HEK293T (cell line): ENCODE results near the gene NT5C1B.

ENCODE experiments used
- CTCF ChIA-PET: fragments of 350-600 bp; formaldehyde crosslinking; extraction: SDS; loops from one replicate; lab custom pipeline; 2021; ENCODE audit warnings: antibody characterized with exemption, inconsistent platforms; lab: Yijun Ruan, JAX
- POLR2A ChIA-PET: fragments of 350-600 bp; formaldehyde crosslinking; extraction: SDS; loops from one replicate; lab custom pipeline; 2020; ENCODE audit warnings: antibody characterized with exemption, inconsistent platforms; lab: Yijun Ruan, JAX
- DNase-seq: peaks from one replicate; pipeline ENCODE4 v3.0.0; 2012; ENCODE audit warnings: mixed read lengths; ENCODE audit errors: extremely low spot score
- ARNT ChIP-seq: fragments of 450-650 bp; IDR thresholded peaks from 2 replicates; pipeline ENCODE4 v1.6.1; 2017; ENCODE audit warnings: mild to moderate bottlenecking
- BHLHE40 ChIP-seq: fragments of 450-650 bp; IDR thresholded peaks from 2 replicates; pipeline ENCODE4 v1.6.1; 2016; ENCODE audit warnings: mild to moderate bottlenecking, moderate library complexity, borderline replicate concordance
- CTBP1 ChIP-seq: fragments of 450-650 bp; IDR thresholded peaks from 2 replicates; pipeline ENCODE4 v1.6.1; 2016; ENCODE audit warnings: borderline replicate concordance
- ELF4 ChIP-seq: fragments of 450-650 bp; IDR thresholded peaks from 2 replicates; pipeline ENCODE4 v1.6.1; 2017; ENCODE audit warnings: antibody characterized with exemption
- FOXA1 ChIP-seq: fragments of 450-650 bp; IDR thresholded peaks from 2 replicates; pipeline ENCODE4 v1.6.1; 2016; ENCODE audit warnings: mild to moderate bottlenecking
- FOXK2 ChIP-seq: fragments of 450-650 bp; IDR thresholded peaks from 2 replicates; pipeline ENCODE4 v1.6.1; 2016; ENCODE audit warnings: mild to moderate bottlenecking
- FOXM1 ChIP-seq: fragments of 450-650 bp; IDR thresholded peaks from 2 replicates; pipeline ENCODE4 v1.6.1; 2017; ENCODE audit warnings: mild to moderate bottlenecking, borderline replicate concordance
- HDGF ChIP-seq: fragments of 450-650 bp; IDR thresholded peaks from 2 replicates; pipeline ENCODE4 v1.6.1; 2017; ENCODE audit warnings: antibody characterized with exemption, borderline replicate concordance
- L3MBTL2 ChIP-seq: fragments of 450-650 bp; conservative IDR thresholded peaks from 2 replicates; pipeline ENCODE4 v1.6.1; 2016; ENCODE audit warnings: mild to moderate bottlenecking
- LEF1 ChIP-seq: fragments of 450-650 bp; IDR thresholded peaks from 2 replicates; pipeline ENCODE4 v1.6.1; 2017; ENCODE audit warnings: mild to moderate bottlenecking, borderline replicate concordance
- NFRKB ChIP-seq: fragments of 450-650 bp; IDR thresholded peaks from 2 replicates; pipeline ENCODE4 v1.6.1; 2016; ENCODE audit warnings: mild to moderate bottlenecking, moderate library complexity
- PKNOX1 ChIP-seq: fragments of 450-650 bp; IDR thresholded peaks from 2 replicates; pipeline ENCODE4 v1.6.1; 2016
- SP1 ChIP-seq: fragments of 450-650 bp; IDR thresholded peaks from 2 replicates; pipeline ENCODE4 v1.6.1; 2017
- SUZ12 ChIP-seq: fragments of 450-650 bp; IDR thresholded peaks from 2 replicates; pipeline ENCODE4 v1.6.1; 2016; ENCODE audit warnings: mild to moderate bottlenecking
- TARDBP ChIP-seq: fragments of 450-650 bp; IDR thresholded peaks from 2 replicates; pipeline ENCODE4 v1.6.1; 2016
- ZNF384 ChIP-seq: fragments of 450-650 bp; IDR thresholded peaks from 2 replicates; pipeline ENCODE4 v1.6.1; 2016

The NT5C1B gene

GRCh38 chr2:18588802-18589201 lies 567 bp downstream of the NT5C1B start:
- ChIA-PET POLR2A (no interaction called here), CTCF (no interaction called here)
- TF ChIP-seq HDGF (no peak), FOXM1 (no peak), ELF4 (no peak), ARNT (no peak), NFRKB (no peak)
- DNase-seq: no peak

GRCh38 chr2:18588049-18588448 lies 1.3 kb downstream of the NT5C1B start:
- ChIA-PET POLR2A (no interaction called here), CTCF (no interaction called here)
- TF ChIP-seq FOXK2 (no peak), BHLHE40 (no peak)
- DNase-seq: no peak

DNA sequence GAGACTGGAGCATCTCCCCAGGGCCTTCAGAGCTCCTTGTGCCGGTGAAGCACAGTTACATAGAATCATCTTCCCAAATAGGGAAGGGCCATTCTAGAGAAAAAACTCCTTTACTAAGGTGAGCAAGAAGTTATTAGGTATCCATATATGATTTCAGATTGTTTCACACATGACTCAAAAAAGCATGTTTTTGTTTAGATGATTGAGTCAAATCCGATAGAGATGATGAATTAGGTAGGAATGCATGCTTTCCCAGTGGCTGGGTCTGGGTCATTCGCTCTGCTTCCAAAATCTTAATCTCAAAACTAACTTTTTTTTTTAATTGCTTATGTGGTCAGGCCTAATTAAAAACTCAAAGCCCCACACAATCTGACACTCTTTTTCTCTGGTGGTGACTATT lies 3.8 kb downstream of the NT5C1B start:
- ChIA-PET POLR2A (no interaction called here), CTCF (no interaction called here)
- no peak for DNase-seq
- TF ChIP-seq ELF4 (no peak), CTBP1 (no peak), ARNT (no peak), FOXA1 (no peak), L3MBTL2 (no peak), FOXK2 (no peak), FOXM1 (no peak), HDGF (no peak), TARDBP (no peak), SP1 (no peak), PKNOX1 (no peak), SUZ12 (no peak)

DNA sequence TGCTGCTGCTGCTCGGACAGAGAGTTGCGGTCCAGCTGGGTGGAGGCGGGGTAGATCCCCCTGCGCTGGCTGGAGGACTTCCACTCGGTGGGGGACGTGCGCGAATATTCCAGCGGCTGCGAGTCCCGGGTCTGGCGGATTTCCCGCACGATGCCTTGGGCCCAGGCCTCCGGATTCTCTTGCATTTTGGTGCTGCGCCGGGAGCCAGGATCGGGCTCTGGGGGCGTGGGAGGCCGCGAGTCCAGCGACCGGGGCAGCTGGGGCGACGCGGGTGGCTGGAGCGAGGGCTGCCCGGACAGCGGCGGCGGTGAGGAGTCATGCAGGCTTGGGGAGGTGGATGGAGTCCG lies 4.8 kb downstream of the NT5C1B start:
- ChIA-PET POLR2A (no interaction called here), CTCF (no interaction called here)
- TF ChIP-seq FOXA1 (no peak), TARDBP (no peak), FOXK2 (no peak), SUZ12 (no peak), BHLHE40 (no peak), ZNF384 (no peak)
- no peak for DNase-seq

DNA sequence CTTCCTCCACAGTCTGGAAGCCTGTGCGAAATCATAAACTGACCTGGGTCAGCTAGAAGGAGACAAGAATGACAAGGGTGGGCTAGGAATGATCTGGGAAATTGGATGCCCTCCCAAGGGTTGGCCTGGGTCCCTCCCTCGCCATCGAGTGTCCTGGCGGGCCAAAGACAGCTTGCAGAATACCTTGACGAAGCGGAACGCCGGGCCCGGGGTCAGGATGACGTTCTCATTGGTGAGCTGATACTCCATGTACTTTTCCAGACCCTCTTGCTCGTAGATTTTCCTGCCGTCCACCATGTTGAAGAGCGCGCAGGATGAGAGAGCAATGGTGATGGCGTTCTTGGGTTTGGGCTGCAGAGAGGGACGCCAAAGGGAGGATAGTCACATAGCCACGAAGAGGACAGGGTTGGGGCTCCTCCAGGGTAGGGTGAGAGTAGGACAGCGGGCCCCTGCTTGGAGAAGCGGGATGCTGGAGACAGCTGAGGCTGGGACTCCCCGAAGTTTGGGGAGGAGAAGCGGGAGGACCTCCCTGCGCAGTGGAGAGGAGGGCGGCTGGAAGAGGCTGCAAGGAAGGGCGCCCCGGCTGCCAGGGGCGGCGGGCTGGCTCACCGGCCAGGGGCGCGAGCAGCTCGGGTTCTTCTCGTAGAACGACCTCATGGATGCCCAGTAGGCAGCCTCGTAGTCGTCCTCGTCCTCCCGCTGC lies 5.3 kb downstream of the NT5C1B start:
- CTCF ChIA-PET: no interaction called here
- no peak for DNase-seq
- POLR2A ChIA-PET: no interaction called here
- TF ChIP-seq FOXM1 (no peak), TARDBP (no peak), L3MBTL2 (no peak), ELF4 (no peak), BHLHE40 (no peak), PKNOX1 (no peak), NFRKB (no peak), FOXK2 (no peak)

- ChIA-PET CTCF (no interaction called here), POLR2A (no interaction called here)
- DNase-seq: no peak
- TF ChIP-seq HDGF (no peak), SP1 (no peak), NFRKB (no peak), ELF4 (no peak), L3MBTL2 (no peak), FOXM1 (no peak), CTBP1 (no peak), PKNOX1 (no peak), ARNT (no peak)
Observed at GRCh38 chr2:18580606-18581005, 8.8 kb downstream of the NT5C1B start.

DNA sequence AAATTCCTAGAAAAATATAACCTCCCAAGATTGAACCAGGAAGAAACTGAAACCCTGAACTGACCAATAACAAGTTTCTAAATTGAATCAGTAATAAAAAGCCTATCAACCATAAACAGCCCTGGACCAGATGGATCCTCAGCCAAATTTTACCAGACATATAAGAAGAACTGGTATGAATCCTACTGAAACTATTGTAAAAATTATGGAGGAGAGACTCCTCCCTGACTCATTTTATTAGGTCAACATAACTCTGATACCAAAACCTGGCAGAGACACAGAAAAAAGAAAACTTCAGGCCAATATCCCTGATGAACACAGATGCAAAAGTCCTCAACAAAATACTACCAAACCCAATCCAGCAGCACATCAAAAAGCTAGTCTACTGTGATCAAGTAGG lies 11.3 kb downstream of the NT5C1B start:
- ChIA-PET CTCF (no interaction called here), POLR2A (no interaction called here)

GRCh38 chr2:18566145-18566769 lies 23.1 kb downstream of the NT5C1B start:
- ChIA-PET CTCF (no interaction called here), POLR2A (no interaction called here)
- DNase-seq: no peak
- TF ChIP-seq L3MBTL2 (no peak), FOXA1 (no peak), BHLHE40 (no peak), ELF4 (no peak), LEF1 (no peak), HDGF (no peak), ARNT (no peak), FOXM1 (no peak), PKNOX1 (no peak), NFRKB (no peak), FOXK2 (no peak)

More for the DNA sequence above, 11.3 kb downstream of the NT5C1B start:
- DNase-seq: no peak
- no peak for TF ChIP-seq NFRKB
- TF ChIP-seq TARDBP: no peak
- TF ChIP-seq SUZ12: no peak
